Measurements from ENCODE around the gene QRFPR.

DNA sequence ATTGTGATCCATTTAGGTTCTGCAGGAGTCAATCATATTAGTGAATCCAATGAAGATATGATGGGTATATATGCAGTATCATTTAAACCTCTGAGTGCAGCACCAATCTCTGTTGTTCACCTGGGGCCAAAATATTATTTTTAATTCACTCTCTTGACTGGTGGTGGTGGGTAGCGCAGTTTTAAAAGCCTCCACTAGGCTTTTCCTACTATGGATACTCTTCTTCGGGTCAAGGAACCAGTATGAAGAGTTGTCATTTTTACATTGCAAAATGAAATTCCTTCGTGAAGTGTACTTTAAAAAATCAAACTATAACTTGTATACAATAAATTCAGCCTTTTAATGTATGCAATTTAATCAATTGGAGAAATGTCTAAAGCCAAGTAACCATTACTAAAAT, 56.5 kb downstream of the QRFPR start:
- TF ChIP-seq CTCF (IDR thresholded peaks at IDR 0.05) (no peak), POLR2A (IDR thresholded peaks at IDR 0.05) (no peak)
